GM13977 (cell line): ENCODE measurements around the gene TRRAP.

ENCODE experiments used
- DNase-seq: peaks from one replicate; pipeline ENCODE4 v3.0.0; 2012; ENCODE audit warnings: low spot score
- in situ Hi-C: fragments of 300-500 bp; cut with MboI; formaldehyde crosslinking; loops from one replicate; pipeline ENCODE4 v1.12.0; 2022; ENCODE audit warnings: low sequenced_read_pairs, low pct_unique_long_range_greater_than_20kb, mixed read lengths, inconsistent platforms; ENCODE audit not compliant: unreplicated experiment
- TF ChIP-seq, protein P1 (sequence below): IDR thresholded peaks from 2 replicates; pipeline ENCODE4 v1.5.1; 2012; ENCODE audit warnings: mild to moderate bottlenecking, control low read depth; ENCODE audit not compliant: insufficient read depth; ENCODE audit errors: extremely low read depth, missing control alignments

The TRRAP gene

GRCh38 chr7:98933321-98933720 is 55.0 kb downstream of the TRRAP start:
- in situ Hi-C loops, result no loop called here
- TF ChIP-seq, protein P1, sequence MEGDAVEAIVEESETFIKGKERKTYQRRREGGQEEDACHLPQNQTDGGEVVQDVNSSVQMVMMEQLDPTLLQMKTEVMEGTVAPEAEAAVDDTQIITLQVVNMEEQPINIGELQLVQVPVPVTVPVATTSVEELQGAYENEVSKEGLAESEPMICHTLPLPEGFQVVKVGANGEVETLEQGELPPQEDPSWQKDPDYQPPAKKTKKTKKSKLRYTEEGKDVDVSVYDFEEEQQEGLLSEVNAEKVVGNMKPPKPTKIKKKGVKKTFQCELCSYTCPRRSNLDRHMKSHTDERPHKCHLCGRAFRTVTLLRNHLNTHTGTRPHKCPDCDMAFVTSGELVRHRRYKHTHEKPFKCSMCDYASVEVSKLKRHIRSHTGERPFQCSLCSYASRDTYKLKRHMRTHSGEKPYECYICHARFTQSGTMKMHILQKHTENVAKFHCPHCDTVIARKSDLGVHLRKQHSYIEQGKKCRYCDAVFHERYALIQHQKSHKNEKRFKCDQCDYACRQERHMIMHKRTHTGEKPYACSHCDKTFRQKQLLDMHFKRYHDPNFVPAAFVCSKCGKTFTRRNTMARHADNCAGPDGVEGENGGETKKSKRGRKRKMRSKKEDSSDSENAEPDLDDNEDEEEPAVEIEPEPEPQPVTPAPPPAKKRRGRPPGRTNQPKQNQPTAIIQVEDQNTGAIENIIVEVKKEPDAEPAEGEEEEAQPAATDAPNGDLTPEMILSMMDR, result no peak
- no peak for DNase-seq

DNA sequence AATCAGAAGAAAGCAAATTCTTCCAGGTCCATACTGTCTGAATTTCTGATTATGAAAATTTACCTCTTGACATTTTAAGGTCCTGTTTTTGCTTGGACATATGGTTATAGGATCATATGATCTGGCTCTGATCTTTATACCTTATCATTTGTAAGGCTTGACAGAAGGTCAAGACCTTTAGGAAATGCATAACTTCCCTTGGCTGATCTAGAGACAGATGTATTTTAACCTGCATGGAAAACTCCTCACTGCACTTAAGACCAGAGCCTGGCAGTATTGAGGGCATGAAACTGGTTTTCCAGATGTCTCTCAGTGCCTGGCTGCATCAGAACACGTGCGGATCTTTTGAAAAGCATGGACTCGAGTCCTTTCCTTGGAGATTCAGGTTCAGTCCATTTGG is 55.9 kb downstream of the TRRAP start:
- no peak for DNase-seq
- in situ Hi-C loops, result no loop called here
- TF ChIP-seq, protein P1, result no peak

GRCh38 chr7:98935811-98936210 is 57.5 kb downstream of the TRRAP start:
- in situ Hi-C loops, result no loop called here
- DNase-seq, result no peak

GRCh38 chr7:98943336-98943735 is 65.0 kb downstream of the TRRAP start:
- DNase-seq, result no peak
- TF ChIP-seq, protein P1, result no peak
- in situ Hi-C loops, result no loop called here

More at GRCh38 chr7:98935811-98936210, 57.5 kb downstream of the TRRAP start:
- TF ChIP-seq, protein P1, result no peak

DNA sequence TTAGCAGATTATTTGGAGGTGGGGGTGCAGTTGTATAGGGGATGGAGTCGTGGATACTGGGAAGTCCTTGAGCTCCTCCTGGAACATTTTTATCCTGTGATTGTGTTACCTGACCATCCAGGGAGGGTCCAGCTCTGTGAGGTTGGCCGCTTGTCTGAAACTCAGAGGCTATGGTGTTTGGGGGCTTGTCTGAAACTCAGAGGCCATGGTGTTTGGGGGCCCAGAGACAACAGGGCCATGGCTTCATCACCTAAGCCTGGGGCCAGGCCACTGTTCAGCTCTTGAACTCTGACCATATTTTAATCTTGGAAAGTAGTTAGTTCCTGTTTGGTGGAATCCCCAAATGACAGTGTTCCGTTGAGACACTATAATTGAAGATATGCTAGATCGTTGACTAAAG is 66.1 kb downstream of the TRRAP start:
- TF ChIP-seq, protein P1, result no peak
- in situ Hi-C loops, result no loop called here
- no peak for DNase-seq

- DNase-seq, result no peak
- in situ Hi-C loops, result no loop called here
- TF ChIP-seq, protein P1, result no peak
Measured at GRCh38 chr7:98945852-98946251, 67.5 kb downstream of the TRRAP start.

- in situ Hi-C loops, result no loop called here
- no peak for DNase-seq
Measured at GRCh38 chr7:98946389-98946788, 68.1 kb downstream of the TRRAP start.

More at GRCh38 chr7:98946389-98946788, 68.1 kb downstream of the TRRAP start:
- TF ChIP-seq, protein P1, result no peak
